Endothelial cell of umbilical vein (primary cell): Measurements from ENCODE around the gene DIP2C. TPM values are rescaled to one million over a fixed set of nuclear protein-coding genes. Genes with fewer than 3 reads are reported as not detected.

ENCODE experiments used
- BruUV-seq: library from RNA; stranded (reverse); fragments of 400-500 nt; replicated peaks from 2 replicates; lab custom pipeline; 2021; lab: Mats Ljungman, UMichigan
- CTCF ChIA-PET: fragments of 300-600, 350-600 bp; sonication (Branson Sonifier 250); formaldehyde crosslinking; loops from one replicate; lab custom pipeline; 2021; ENCODE audit warnings: antibody characterized with exemption, inconsistent platforms; lab: Charles Lee
- POLR2A ChIA-PET: fragments of 300-600, 350-600 bp; sonication (Branson Sonifier 250); formaldehyde crosslinking; loops from one replicate; lab custom pipeline; 2021; ENCODE audit warnings: antibody characterized with exemption, inconsistent platforms; lab: Charles Lee
- DNase-seq: peaks from one replicate; pipeline ENCODE4 v3.0.0-alpha.2; 2011; ENCODE audit warnings: low read depth, low spot score
- FAIRE-seq: peaks from 2 replicates; lab custom pipeline; 2011; peaks lifted over from hg19 to GRCh38; lab: Jason Lieb, UNC
- H2AFZ ChIP-seq: 2 replicates; pipeline ENCODE4 v1.6.0; 2012; ENCODE audit warnings: low read depth, low read length, control low read depth, inconsistent platforms
- H3K27ac ChIP-seq: 2 replicates; pipeline ENCODE4 v1.5.1; 2011; ENCODE audit warnings: low read depth, mild to moderate bottlenecking, control low read depth, low read length, moderate library complexity; ENCODE audit not compliant: insufficient read depth
- H3K27me3 ChIP-seq, 2 experiments: 2 replicates each; pipeline versions ENCODE4 v1.6.0 to v1.6.1; 2011; ENCODE audit warnings: low read length in 2 of 2, mixed read lengths in 1 of 2; ENCODE audit not compliant: control insufficient read depth in 2 of 2, insufficient read depth in 2 of 2
- H3K36me3 ChIP-seq, 2 experiments: 2 replicates in 1 of 2; 3 replicates in 1 of 2; pipeline ENCODE4 v1.5.1; 2011; ENCODE audit warnings: low read length in 2 of 2, mild to moderate bottlenecking in 1 of 2, moderate library complexity in 1 of 2; ENCODE audit not compliant: control insufficient read depth in 2 of 2, insufficient read depth in 2 of 2; ENCODE audit errors: extremely low read depth in 1 of 2
- H3K4me1 ChIP-seq: 3 replicates; pipeline ENCODE4 v1.5.1; 2011; ENCODE audit warnings: mild to moderate bottlenecking, low read length; ENCODE audit not compliant: control insufficient read depth, insufficient read depth; ENCODE audit errors: extremely low read depth
- H3K4me2 ChIP-seq: 2 replicates; pipeline ENCODE4 v1.6.1; 2011; ENCODE audit warnings: low read length, control low read depth, mixed read lengths; ENCODE audit not compliant: insufficient read depth
- H3K4me3 ChIP-seq, 3 experiments: fragments of 200-600 bp in 1 of 3; sonication (generic), shearing (Covaris generic) in 1 of 3; replicated peaks in 1 of 3; 2 replicates each; pipeline ENCODE4 v1.5.1; 2011 to 2016; ENCODE audit warnings: control low read depth in 3 of 3, low read length in 3 of 3, mild to moderate bottlenecking in 2 of 3, inconsistent platforms in 1 of 3, low read depth in 1 of 3, moderate library complexity in 1 of 3; ENCODE audit not compliant: insufficient read depth in 1 of 3
- H3K79me2 ChIP-seq: 2 replicates; pipeline ENCODE4 v1.6.0; 2012; ENCODE audit warnings: low read length, inconsistent platforms; ENCODE audit not compliant: control insufficient read depth, insufficient read depth
- H3K9ac ChIP-seq: replicated peaks from 2 replicates; pipeline ENCODE3; 2011; ENCODE audit warnings: low read length, control low read depth; ENCODE audit not compliant: insufficient read depth; ENCODE audit errors: extremely low read depth
- H3K9me1 ChIP-seq: replicated peaks from 3 replicates; pipeline ENCODE4 v1.6.0; 2011; ENCODE audit warnings: mild to moderate bottlenecking, low read length; ENCODE audit not compliant: control insufficient read depth, insufficient read depth; ENCODE audit errors: extremely low read depth
- H3K9me3 ChIP-seq: replicated peaks from 2 replicates; pipeline ENCODE4 v1.5.1; 2012; ENCODE audit warnings: low read length, inconsistent platforms; ENCODE audit not compliant: control insufficient read depth, insufficient read depth
- H4K20me1 ChIP-seq: replicated peaks from 2 replicates; pipeline ENCODE3; 2011; ENCODE audit warnings: mild to moderate bottlenecking, low read length; ENCODE audit not compliant: control insufficient read depth, insufficient read depth; ENCODE audit errors: extremely low read depth
- CTCF ChIP-seq, 2 donors: IDR thresholded peaks; 1 replicate in 1 of 2; 2 replicates in 1 of 2; pipeline ENCODE4 v1.5.1; 2011; ENCODE audit warnings: low read length in 2 of 2, mild to moderate bottlenecking in 2 of 2, moderate library complexity in 2 of 2, control low read depth in 1 of 2, inconsistent platforms in 1 of 2, low read depth in 1 of 2; ENCODE audit not compliant: insufficient read depth in 1 of 2; ENCODE audit errors: extremely low read depth in 1 of 2
- EZH2 ChIP-seq: IDR thresholded peaks from 2 replicates; pipeline ENCODE4 v1.6.1; 2012; ENCODE audit warnings: borderline replicate concordance, low read depth, mild to moderate bottlenecking, moderate library complexity, low read length, inconsistent platforms; ENCODE audit not compliant: severe bottlenecking
- FOS ChIP-seq: IDR thresholded peaks from 2 replicates; pipeline ENCODE4 v1.6.1; 2011; ENCODE audit warnings: mild to moderate bottlenecking, low read length, moderate library complexity, borderline replicate concordance; ENCODE audit not compliant: insufficient read depth
- GATA2 ChIP-seq: IDR thresholded peaks from 2 replicates; pipeline ENCODE4 v1.7.0; 2011; ENCODE audit warnings: low read depth, mild to moderate bottlenecking, moderate library complexity, mixed read lengths, low read length; ENCODE audit not compliant: insufficient read length, insufficient read depth
- JUN ChIP-seq: IDR thresholded peaks from 2 replicates; pipeline ENCODE4 v1.6.1; 2011; ENCODE audit warnings: borderline replicate concordance, low read depth; ENCODE audit not compliant: insufficient read length, insufficient read depth
- MAX ChIP-seq: IDR thresholded peaks from 2 replicates; pipeline ENCODE4 v1.6.1; 2011; ENCODE audit not compliant: insufficient read depth, insufficient read length
- MYC ChIP-seq: IDR thresholded peaks from one replicate; pipeline ENCODE4 v1.6.1; 2011; ENCODE audit warnings: mild to moderate bottlenecking, low read depth, low read length
- POLR2A ChIP-seq: IDR thresholded peaks from 2 replicates; pipeline ENCODE4 v1.6.1; 2012; ENCODE audit warnings: low read depth, mild to moderate bottlenecking, control low read depth, low read length
- POLR2AphosphoS5 ChIP-seq: IDR thresholded peaks from 2 replicates; pipeline ENCODE4 v1.6.1; 2012; ENCODE audit warnings: low read depth, mild to moderate bottlenecking, control low read depth, low read length, moderate library complexity; ENCODE audit not compliant: insufficient read depth
- dilution Hi-C: fragments of 300-500 bp; cut with MboI; formaldehyde crosslinking; loops from one replicate; pipeline ENCODE4 v1.15.0; 2019; ENCODE audit warnings: low sequenced_read_pairs; ENCODE audit not compliant: extremely low pct_ligation_motif_present
- intact Hi-C: fragments of 100-400 bp; cut with micrococcal nuclease; formaldehyde crosslinking; loops from one replicate; pipeline ENCODE4 v1.10.0; 2022
- polyA plus RNA-seq, 4 experiments: library from polyadenylated mRNA; depleted of rRNA in 3 of 4; stranded (reverse) in 3 of 4; unstranded in 1 of 4; fragments of >200 nt; gene quantifications; 2 replicates each; pipeline versions ENCODE4 v1.2.1 to v1.2.3, GENCODE V29; 2011 to 2012; ENCODE audit warnings: missing spikeins in 1 of 4
- total RNA-seq: library from RNA; stranded (reverse); gene quantifications from 2 replicates; pipeline ENCODE4 v1.2.3, GENCODE V29; 2021

Gene DIP2C
- total and polyA plus RNA-seq, 2 donors (not counting 3 experiments of a cell fraction or from before 2014, with no cell fraction given): 3.6 to 10.7 TPM

- no peak for FAIRE-seq
- H3K4me3 ChIP-seq: no peak overlapping the region
- no peaks in the 10 kb centered on the region for H3K9me3 ChIP-seq
- ChIA-PET POLR2A (no interaction called here), CTCF (no interaction called here)
- H3K79me2 ChIP-seq: no peaks in the 10 kb centered on the region
- H4K20me1 ChIP-seq: no peaks in the 10 kb centered on the region
- H3K4me1 ChIP-seq: no peaks in the 10 kb centered on the region
- no TSS peak for BruUV-seq
- TF ChIP-seq POLR2AphosphoS5 (no peak), MAX (no peak), JUN (no peak), GATA2 (no peak), MYC (no peak), FOS (no peak), EZH2 (no peak), CTCF (IDR thresholded peaks at IDR 0.05; ENCODE audit: extremely low read depth in 1 of 2, insufficient read depth in 1 of 2, low read depth in 1 of 2, low read length in 2 of 2) (no peak), POLR2A (no peak)
- no peak for DNase-seq
- no peak overlapping the region for H3K4me2 ChIP-seq
- H3K27ac ChIP-seq: no peak overlapping the region
- no peak overlapping the region for H3K9ac ChIP-seq
- H2AFZ ChIP-seq: no peak overlapping the region
- dilution Hi-C loops (no loop called here), intact Hi-C loops (no loop called here)
- H3K27me3 ChIP-seq: no peaks in the 10 kb centered on the region
- H3K36me3 ChIP-seq: no peaks in the 10 kb centered on the region
- H3K9me1 ChIP-seq: no peaks in the 10 kb centered on the region
These were observed 171.5 kb downstream of the DIP2C start for GRCh38 chr10:517872-518475.
